OCI-LY7 (cell line): ENCODE measurements around the gene PDXK.

ENCODE experiments used
- EZH2phosphoT487 ChIP-seq: fragments of 200-600 bp; sonication (generic); IDR thresholded peaks from 2 replicates; pipeline ENCODE4 v1.6.1; 2018; ENCODE audit warnings: low read depth, borderline replicate concordance, mild to moderate bottlenecking, mixed run types, antibody characterized with exemption, low read length, moderate library complexity, mixed read lengths
- TF ChIP-seq, protein P1 (sequence below): fragments of 200-600 bp; sonication (generic); conservative IDR thresholded peaks from 2 replicates; pipeline ENCODE4 v1.5.1; 2014; ENCODE audit warnings: mild to moderate bottlenecking, antibody characterized with exemption, low read length, moderate library complexity, mixed read lengths

GRCh38 chr21:43767498-43767983, 48.6 kb downstream of the PDXK start:
- TF ChIP-seq, protein P1, sequence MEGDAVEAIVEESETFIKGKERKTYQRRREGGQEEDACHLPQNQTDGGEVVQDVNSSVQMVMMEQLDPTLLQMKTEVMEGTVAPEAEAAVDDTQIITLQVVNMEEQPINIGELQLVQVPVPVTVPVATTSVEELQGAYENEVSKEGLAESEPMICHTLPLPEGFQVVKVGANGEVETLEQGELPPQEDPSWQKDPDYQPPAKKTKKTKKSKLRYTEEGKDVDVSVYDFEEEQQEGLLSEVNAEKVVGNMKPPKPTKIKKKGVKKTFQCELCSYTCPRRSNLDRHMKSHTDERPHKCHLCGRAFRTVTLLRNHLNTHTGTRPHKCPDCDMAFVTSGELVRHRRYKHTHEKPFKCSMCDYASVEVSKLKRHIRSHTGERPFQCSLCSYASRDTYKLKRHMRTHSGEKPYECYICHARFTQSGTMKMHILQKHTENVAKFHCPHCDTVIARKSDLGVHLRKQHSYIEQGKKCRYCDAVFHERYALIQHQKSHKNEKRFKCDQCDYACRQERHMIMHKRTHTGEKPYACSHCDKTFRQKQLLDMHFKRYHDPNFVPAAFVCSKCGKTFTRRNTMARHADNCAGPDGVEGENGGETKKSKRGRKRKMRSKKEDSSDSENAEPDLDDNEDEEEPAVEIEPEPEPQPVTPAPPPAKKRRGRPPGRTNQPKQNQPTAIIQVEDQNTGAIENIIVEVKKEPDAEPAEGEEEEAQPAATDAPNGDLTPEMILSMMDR = no peak
- TF ChIP-seq EZH2phosphoT487 = no peak
